Fibroblast of peridontal ligament (primary cell): ENCODE results near the gene MVP.
"Not testable (repeated sequence)": the region's sequence is repeated elsewhere in the genome, so short reads cannot be mapped to it uniquely, and the experiment has no call there.

Source experiments
- DNase-seq: peaks from one replicate; pipeline ENCODE4 v3.0.0-alpha.2; 2010; ENCODE audit errors: extremely low read depth

The MVP gene

GRCh38 chr16:29815032-29815721 is 5.1 kb upstream of the MVP start:
- no peak for DNase-seq

- peak; percentile 99 for DNase-seq
Observed at GRCh38 chr16:29815793-29816693, 4.2 kb upstream of the MVP start, which contains the start of gene PAGR1. TSS of gene PAGR1 (plus strand) at chr16:29816152. CDS start at chr16:29816526, 374 bp downstream.

GRCh38 chr16:29816694-29817441 is 3.4 kb upstream of the MVP start:
- no peak for DNase-seq

GRCh38 chr16:29818082-29818481 is 2.2 kb upstream of the MVP start:
- no peak for DNase-seq

GRCh38 chr16:29819506-29819905 is 756 bp upstream of the MVP start:
- no peak for DNase-seq

GRCh38 chr16:29820730-29821642 is 724 bp downstream of the MVP start:
- peak; percentile 51 for DNase-seq

GRCh38 chr16:29821643-29822115 is 1.4 kb downstream of the MVP start:
- DNase-seq: peak; percentile 79

- peak; percentile 91 for DNase-seq
Observed at GRCh38 chr16:29824589-29825144, 4.4 kb downstream of the MVP start.

GRCh38 chr16:29825145-29826044 is 5.1 kb downstream of the MVP start:
- peak; percentile 84 for DNase-seq

- DNase-seq: no peak
Observed at GRCh38 chr16:29826342-29826695, 6.1 kb downstream of the MVP start.

GRCh38 chr16:29830774-29831173 is 10.5 kb downstream of the MVP start:
- DNase-seq: no peak

- no peak for DNase-seq
Observed at GRCh38 chr16:29831490-29831889, 11.2 kb downstream of the MVP start.

- not testable (repeated sequence) for DNase-seq
Observed at GRCh38 chr16:29833219-29833618, 13.0 kb downstream of the MVP start.

- no peak for DNase-seq
Observed at GRCh38 chr16:29834079-29834478, 13.8 kb downstream of the MVP start.

- DNase-seq: no peak
Observed at GRCh38 chr16:29835926-29836325, 15.7 kb downstream of the MVP start.

- DNase-seq: no peak
Observed at GRCh38 chr16:29836623-29837022, 16.4 kb downstream of the MVP start.

- no peak for DNase-seq
Observed at GRCh38 chr16:29837841-29838240, 17.6 kb downstream of the MVP start.

- no peak for DNase-seq
Observed at GRCh38 chr16:29839822-29840221, 19.6 kb downstream of the MVP start.

GRCh38 chr16:29840240-29840639 is 20.0 kb downstream of the MVP start:
- no peak for DNase-seq

GRCh38 chr16:29841631-29842030 is 21.4 kb downstream of the MVP start:
- DNase-seq: no peak
